Measurements from ENCODE around the gene HTR1D.

DNA sequence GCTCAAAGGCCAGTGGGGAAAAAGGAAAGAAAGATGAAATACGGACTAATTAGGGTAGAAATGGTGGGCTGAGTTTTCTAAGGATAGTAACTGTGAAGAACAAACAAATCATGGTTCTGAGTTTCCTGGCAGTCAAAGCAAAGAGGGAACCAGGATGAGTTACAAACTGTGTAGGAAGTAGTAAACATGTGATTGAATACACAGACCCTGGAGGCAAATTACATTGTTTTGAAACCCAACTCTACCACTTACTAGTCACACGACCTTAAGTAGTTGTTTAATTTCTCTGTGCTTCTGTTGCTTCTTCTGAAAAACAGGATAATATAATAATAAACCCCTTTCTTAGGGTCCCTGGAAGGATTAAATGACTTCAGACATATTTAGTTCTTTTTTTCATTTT lies 37.4 kb downstream of the HTR1D start:
- TF ChIP-seq POLR2AphosphoS5 (IDR thresholded peaks at IDR 0.05; ENCODE audit: insufficient read depth, low read depth, low read length) (no peak), POLR2A (IDR thresholded peaks at IDR 0.05; ENCODE audit: low read depth, low read length) (no peak), EZH2 (IDR thresholded peaks at IDR 0.05; ENCODE audit: borderline replicate concordance, low read depth, low read length, severe bottlenecking) (no peak), JUN (IDR thresholded peaks at IDR 0.05; ENCODE audit: borderline replicate concordance, insufficient read depth, insufficient read length, low read depth) (no peak), FOS (IDR thresholded peaks at IDR 0.05; ENCODE audit: borderline replicate concordance, insufficient read depth, low read length) (no peak), GATA2 (IDR thresholded peaks at IDR 0.05; ENCODE audit: insufficient read depth, insufficient read length, low read depth, low read length) (no peak)
- TF ChIP-seq, protein P1, sequence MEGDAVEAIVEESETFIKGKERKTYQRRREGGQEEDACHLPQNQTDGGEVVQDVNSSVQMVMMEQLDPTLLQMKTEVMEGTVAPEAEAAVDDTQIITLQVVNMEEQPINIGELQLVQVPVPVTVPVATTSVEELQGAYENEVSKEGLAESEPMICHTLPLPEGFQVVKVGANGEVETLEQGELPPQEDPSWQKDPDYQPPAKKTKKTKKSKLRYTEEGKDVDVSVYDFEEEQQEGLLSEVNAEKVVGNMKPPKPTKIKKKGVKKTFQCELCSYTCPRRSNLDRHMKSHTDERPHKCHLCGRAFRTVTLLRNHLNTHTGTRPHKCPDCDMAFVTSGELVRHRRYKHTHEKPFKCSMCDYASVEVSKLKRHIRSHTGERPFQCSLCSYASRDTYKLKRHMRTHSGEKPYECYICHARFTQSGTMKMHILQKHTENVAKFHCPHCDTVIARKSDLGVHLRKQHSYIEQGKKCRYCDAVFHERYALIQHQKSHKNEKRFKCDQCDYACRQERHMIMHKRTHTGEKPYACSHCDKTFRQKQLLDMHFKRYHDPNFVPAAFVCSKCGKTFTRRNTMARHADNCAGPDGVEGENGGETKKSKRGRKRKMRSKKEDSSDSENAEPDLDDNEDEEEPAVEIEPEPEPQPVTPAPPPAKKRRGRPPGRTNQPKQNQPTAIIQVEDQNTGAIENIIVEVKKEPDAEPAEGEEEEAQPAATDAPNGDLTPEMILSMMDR (IDR thresholded peaks at IDR 0.05; ENCODE audit: extremely low read depth in 1 of 2, insufficient read depth in 1 of 2, low read depth in 1 of 2, low read length in 2 of 2): no peak
- TF ChIP-seq, protein P2, sequence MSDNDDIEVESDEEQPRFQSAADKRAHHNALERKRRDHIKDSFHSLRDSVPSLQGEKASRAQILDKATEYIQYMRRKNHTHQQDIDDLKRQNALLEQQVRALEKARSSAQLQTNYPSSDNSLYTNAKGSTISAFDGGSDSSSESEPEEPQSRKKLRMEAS (IDR thresholded peaks at IDR 0.05; ENCODE audit: insufficient read depth, insufficient read length): no peak

Data from endothelial cell of umbilical vein (primary cell).